SU-DHL-6 (cell line): Measurements from ENCODE around the gene THSD7B.
"Not testable (repeated sequence)": the region's sequence is repeated elsewhere in the genome, so short reads cannot be mapped to it uniquely, and the experiment has no call there.

ENCODE experiments used
- H2AFZ ChIP-seq: fragments of 200-600 bp; sonication (generic); 2 replicates; pipeline ENCODE4 v1.6.1; 2014; ENCODE audit warnings: low read depth, mild to moderate bottlenecking, moderate library complexity, mixed read lengths, antibody characterized with exemption, low read length; ENCODE audit not compliant: severe bottlenecking
- H3F3A ChIP-seq: fragments of 200-600 bp; shearing (Covaris generic); 2 replicates; pipeline ENCODE4 v1.6.0; 2016; ENCODE audit warnings: antibody characterized with exemption, mild to moderate bottlenecking; ENCODE audit not compliant: insufficient read depth
- H3K27ac ChIP-seq: fragments of 200-600 bp; sonication (generic); 2 replicates; pipeline ENCODE4 v1.5.1; 2016; ENCODE audit warnings: low read depth, mild to moderate bottlenecking, low read length, moderate library complexity, mixed read lengths
- H3K27me3 ChIP-seq: fragments of 200-600 bp; sonication (generic), shearing (Covaris generic); 2 replicates; pipeline ENCODE4 v1.6.0; 2014; ENCODE audit warnings: mild to moderate bottlenecking, low read length
- H3K36me3 ChIP-seq: fragments of 200-600 bp; sonication (generic); 2 replicates; pipeline ENCODE4 v1.6.1; 2014; ENCODE audit warnings: mild to moderate bottlenecking, low read length, mixed read lengths
- H3K4me2 ChIP-seq: fragments of 300-600, 200-600 bp; shearing (Covaris generic), sonication (generic); 2 replicates; pipeline ENCODE4 v1.6.0; 2014; ENCODE audit warnings: low read length, low read depth, mild to moderate bottlenecking; ENCODE audit not compliant: poor library complexity, severe bottlenecking
- H3K4me3 ChIP-seq: fragments of 200-600 bp; sonication (generic); 2 replicates; pipeline ENCODE4 v1.5.1; 2014; ENCODE audit warnings: antibody characterized with exemption, low read length, mild to moderate bottlenecking, mixed read lengths; ENCODE audit not compliant: insufficient read depth, poor library complexity, severe bottlenecking
- H3K79me2 ChIP-seq: fragments of 200-600 bp; sonication (generic); 2 replicates; pipeline ENCODE4 v1.6.1; 2014; ENCODE audit warnings: mild to moderate bottlenecking, low read length, moderate library complexity; ENCODE audit not compliant: insufficient read depth
- H3K9ac ChIP-seq: fragments of 200-600 bp; sonication (generic); 2 replicates; pipeline ENCODE4 v1.7.0; 2014; ENCODE audit warnings: mild to moderate bottlenecking, low read length
- H3K9me2 ChIP-seq: fragments of 200-600 bp; sonication (generic); replicated peaks from 2 replicates; pipeline ENCODE4 v1.6.1; 2014; ENCODE audit warnings: low read length; ENCODE audit not compliant: insufficient read depth
- H3K9me3 ChIP-seq: fragments of 200-600 bp; sonication (generic); 2 replicates; pipeline ENCODE4 v1.6.1; 2014; ENCODE audit warnings: low read length, mixed read lengths; ENCODE audit not compliant: insufficient read depth
- H4K20me1 ChIP-seq: fragments of 200-600 bp; sonication (generic); 2 replicates; pipeline ENCODE4 v1.6.1; 2014; ENCODE audit warnings: low read depth, mild to moderate bottlenecking, antibody characterized with exemption, low read length, moderate library complexity, mixed read lengths
- CTCF ChIP-seq: fragments of 200-600 bp; sonication (generic); IDR thresholded peaks from one replicate; pipeline ENCODE4 v1.5.1; 2017; ENCODE audit warnings: antibody characterized with exemption, mild to moderate bottlenecking, low read length, moderate library complexity; ENCODE audit not compliant: insufficient read depth, poor library complexity, severe bottlenecking
- EZH2phosphoT487 ChIP-seq: fragments of 200-600 bp; sonication (generic), shearing (Covaris generic); conservative IDR thresholded peaks from 2 replicates; pipeline ENCODE4 v1.6.1; 2018; ENCODE audit warnings: mild to moderate bottlenecking, antibody characterized with exemption, low read length, moderate library complexity, mixed read lengths

Gene THSD7B

DNA sequence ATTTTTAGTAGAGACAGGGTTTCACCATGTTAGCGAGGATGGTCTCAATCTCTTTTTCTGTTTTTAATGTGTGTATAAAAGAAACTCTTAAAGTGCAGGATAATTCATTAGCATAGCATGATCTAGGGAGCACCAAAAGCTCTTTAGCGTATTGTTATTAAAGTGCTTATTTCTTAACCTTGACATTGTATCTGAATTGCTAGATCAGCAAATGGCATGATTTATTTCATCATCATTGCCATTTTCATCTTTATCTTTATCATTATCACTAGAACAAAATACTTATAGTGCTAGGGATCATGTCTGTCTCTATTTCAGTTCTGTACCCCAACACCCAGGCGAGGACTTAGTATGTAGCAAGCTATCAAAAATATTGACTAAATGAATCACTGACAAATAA lies 805.1 kb downstream of the THSD7B start:
- no peaks in the 10 kb centered on the region for H3F3A ChIP-seq
- TF ChIP-seq EZH2phosphoT487 (no peak), CTCF (no peak)
- no peaks in the 10 kb centered on the region for H3K36me3 ChIP-seq
- no peaks in the 10 kb centered on the region for H4K20me1 ChIP-seq
- H3K9ac ChIP-seq: no peak overlapping the region
- no peaks in the 10 kb centered on the region for H3K27me3 ChIP-seq
- H3K79me2 ChIP-seq: no peaks in the 10 kb centered on the region
- no peaks in the 10 kb centered on the region for H3K9me3 ChIP-seq
- H2AFZ ChIP-seq: no peak overlapping the region
- no peaks in the 10 kb centered on the region for H3K9me2 ChIP-seq
- no peak overlapping the region for H3K4me2 ChIP-seq
- H3K4me3 ChIP-seq: no peak overlapping the region
- no peak overlapping the region for H3K27ac ChIP-seq

GRCh38 chr2:137587834-137588233 lies 822.5 kb downstream of the THSD7B start:
- not testable (repeated sequence) for H3K9ac ChIP-seq, H3K9me2 ChIP-seq, H3K27ac ChIP-seq, H4K20me1 ChIP-seq, H3K4me2 ChIP-seq, H3K79me2 ChIP-seq, H3K9me3 ChIP-seq, H3F3A ChIP-seq, H3K27me3 ChIP-seq, H3K36me3 ChIP-seq, H2AFZ ChIP-seq, H3K4me3 ChIP-seq

DNA sequence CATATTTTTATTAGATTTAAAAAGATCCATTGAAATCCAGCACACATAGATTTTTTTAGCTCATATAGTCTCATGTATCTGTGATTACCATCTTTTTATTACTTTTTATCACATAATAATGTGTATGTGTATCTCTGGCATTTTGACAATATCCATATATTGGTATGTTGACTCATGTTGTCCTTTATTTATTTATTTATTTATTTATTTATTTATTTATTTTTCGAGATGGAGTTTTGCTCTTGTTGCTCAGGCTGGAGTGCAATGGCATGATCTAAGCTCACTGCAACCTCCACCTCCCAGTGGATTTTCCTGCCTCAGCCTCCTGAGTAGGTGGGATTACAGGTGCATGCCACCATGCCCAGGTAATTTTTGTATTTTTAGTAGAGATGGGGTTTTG lies 823.2 kb downstream of the THSD7B start:
- not testable (repeated sequence) for H3F3A ChIP-seq, H3K36me3 ChIP-seq, H3K9me2 ChIP-seq

GRCh38 chr2:137590102-137590501 lies 824.8 kb downstream of the THSD7B start:
- Histone ChIP-seq H3K27ac (no peak overlapping the region), H3K79me2 (no peaks in the 10 kb centered on the region), H3K4me3 (no peak overlapping the region), H3K9ac (no peak overlapping the region), H3K9me2 (no peaks in the 10 kb centered on the region), H3F3A (no peaks in the 10 kb centered on the region), H4K20me1 (no peaks in the 10 kb centered on the region), H3K4me2 (no peak overlapping the region), H2AFZ (no peak overlapping the region), H3K36me3 (no peaks in the 10 kb centered on the region), H3K27me3 (no peaks in the 10 kb centered on the region), H3K9me3 (no peaks in the 10 kb centered on the region)
- TF ChIP-seq EZH2phosphoT487 (no peak), CTCF (no peak)

More for the DNA sequence above, 823.2 kb downstream of the THSD7B start:
- H3K4me3 ChIP-seq, H3K79me2 ChIP-seq, H4K20me1 ChIP-seq, H3K9me3 ChIP-seq, H2AFZ ChIP-seq, H3K27me3 ChIP-seq, H3K9ac ChIP-seq, H3K27ac ChIP-seq, H3K4me2 ChIP-seq: not testable (repeated sequence)
